ENCODE data around the gene FRMD4A.

The FRMD4A gene

GRCh38 chr10:14004536-14004935, 326.2 kb downstream of the FRMD4A start:
- no peak for DNase-seq

DNA sequence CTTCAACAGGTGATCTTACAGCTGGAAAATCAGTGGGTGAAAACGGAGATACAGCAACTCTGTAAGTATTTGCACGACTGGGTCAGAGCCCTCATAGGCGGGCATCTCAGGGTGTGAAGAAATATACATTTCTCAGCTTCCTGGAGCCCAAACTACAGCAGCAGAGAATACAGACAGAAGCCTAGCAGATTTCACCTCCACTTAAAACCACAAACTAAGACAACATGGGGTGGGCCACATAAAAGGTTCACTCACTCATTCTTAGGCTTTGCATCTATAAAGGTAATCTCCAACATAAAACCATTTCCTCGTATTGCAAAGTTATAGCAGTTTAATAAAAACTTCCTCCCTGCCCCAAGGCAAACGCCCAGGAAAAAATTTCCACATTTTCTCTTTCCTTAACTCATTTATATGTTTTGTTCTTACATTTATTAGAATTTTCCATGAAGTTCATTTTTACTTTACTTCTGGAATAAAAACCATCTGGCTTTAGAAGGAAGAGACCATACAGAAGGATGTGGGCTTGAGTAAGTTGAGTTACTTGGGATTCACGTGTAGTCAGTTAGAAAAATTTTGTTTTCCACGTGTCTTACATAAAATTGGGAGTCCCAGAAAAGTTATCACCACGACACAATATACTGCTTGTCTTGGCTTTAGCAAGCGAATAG, 327.1 kb downstream of the FRMD4A start:
- DNase-seq = no peak

- no peak for DNase-seq
Observed at GRCh38 chr10:14001298-14002040, 329.3 kb downstream of the FRMD4A start.

- DNase-seq = no peak
Observed at GRCh38 chr10:13998163-13998835, 332.4 kb downstream of the FRMD4A start.

GRCh38 chr10:13997650-13998049, 333.1 kb downstream of the FRMD4A start:
- no peak for DNase-seq

GRCh38 chr10:13994932-13995331, 335.8 kb downstream of the FRMD4A start:
- DNase-seq = no peak

GRCh38 chr10:13993673-13994089, 337.0 kb downstream of the FRMD4A start:
- no peak for DNase-seq

DNA sequence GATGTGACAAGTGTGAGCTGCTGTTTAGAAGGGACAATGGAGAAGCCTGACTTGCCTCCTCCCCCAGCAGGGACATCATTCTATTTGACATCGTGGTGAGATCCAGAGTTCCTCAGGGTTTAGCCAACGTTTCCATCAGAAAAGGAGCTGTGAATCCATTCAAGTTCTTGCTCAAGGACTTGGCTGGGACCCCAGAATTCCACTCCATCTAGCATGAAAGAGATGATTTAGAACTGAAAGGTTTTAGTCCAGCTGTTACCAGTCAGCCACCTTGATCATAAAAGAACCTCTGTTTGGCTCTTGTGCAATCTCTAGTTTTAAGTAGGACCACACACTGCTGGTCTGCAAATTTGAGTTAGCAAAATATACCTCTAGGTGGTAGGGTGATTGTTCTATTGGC, 337.6 kb downstream of the FRMD4A start:
- no peak for DNase-seq

- DNase-seq = no peak
Observed at GRCh38 chr10:13991353-13991752, 339.4 kb downstream of the FRMD4A start.

- no peak for DNase-seq
Observed at GRCh38 chr10:13990946-13991345, 339.8 kb downstream of the FRMD4A start.

DNA sequence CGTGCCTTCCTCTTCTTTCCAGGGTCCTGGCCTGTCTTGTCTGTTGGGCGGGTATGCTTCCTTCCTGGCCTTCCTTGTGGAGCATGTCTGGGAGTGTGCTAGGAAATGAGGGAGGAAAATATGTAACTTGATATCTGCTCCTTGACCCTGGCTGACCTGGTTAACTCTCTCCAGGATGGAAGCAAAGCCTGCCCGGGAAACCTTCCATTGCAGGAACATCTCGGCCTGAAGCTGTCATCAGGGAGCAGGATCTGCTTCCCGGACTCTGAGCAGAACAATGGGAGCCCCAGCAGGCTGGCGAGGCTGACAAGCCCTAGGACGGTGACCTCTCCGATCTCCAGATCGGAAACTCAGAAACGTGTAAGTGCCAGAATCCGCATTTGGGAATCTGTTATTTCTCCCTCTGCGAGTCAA, 340.3 kb downstream of the FRMD4A start:
- DNase-seq = no peak

- no peak for DNase-seq
Observed at GRCh38 chr10:13989616-13990015, 341.1 kb downstream of the FRMD4A start.

- DNase-seq = no peak
Observed at GRCh38 chr10:13987446-13987845, 343.3 kb downstream of the FRMD4A start.

GRCh38 chr10:13984647-13985155, 346.0 kb downstream of the FRMD4A start:
- DNase-seq = no peak

- no peak for DNase-seq
Observed at GRCh38 chr10:13983035-13983434, 347.7 kb downstream of the FRMD4A start.

- no peak for DNase-seq
Observed at GRCh38 chr10:13978533-13979115, 352.1 kb downstream of the FRMD4A start.

DNA sequence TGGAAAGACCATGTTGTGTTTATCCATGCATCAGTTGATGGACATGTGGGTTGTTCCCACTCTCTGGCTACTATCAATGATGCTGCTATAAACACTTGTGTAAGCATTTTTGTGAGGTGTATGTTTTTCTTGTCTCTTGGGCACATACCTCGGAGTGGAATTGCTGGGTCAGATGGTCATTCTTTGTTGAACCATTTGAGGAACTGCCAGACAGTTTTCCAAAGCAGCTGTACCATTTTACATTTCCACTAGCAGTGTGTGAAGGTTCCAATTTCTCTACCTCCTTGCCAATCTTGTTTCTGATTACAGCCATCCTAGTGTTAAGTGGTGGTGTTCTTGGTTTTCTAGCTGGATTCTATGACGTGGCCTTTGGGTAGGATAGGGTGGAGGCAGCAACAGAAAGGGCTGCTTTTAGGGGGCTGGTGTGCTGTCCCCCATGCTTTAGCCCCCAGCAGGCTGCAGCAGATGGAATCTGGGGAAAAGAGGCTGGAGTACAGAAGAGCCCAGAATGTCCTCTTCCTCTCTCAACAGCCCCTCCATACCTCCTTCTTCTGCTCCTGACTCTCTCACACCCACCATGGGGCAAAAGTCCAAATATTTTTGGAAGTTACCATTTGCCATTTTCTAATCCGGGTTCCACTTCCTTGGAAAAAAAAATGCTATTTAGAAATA, 352.7 kb downstream of the FRMD4A start:
- no peak for DNase-seq

GRCh38 chr10:13973742-13974141, 357.0 kb downstream of the FRMD4A start:
- DNase-seq = no peak

- no peak for DNase-seq
Observed at GRCh38 chr10:13972609-13973008, 358.1 kb downstream of the FRMD4A start.

- no peak for DNase-seq
Observed at GRCh38 chr10:13971601-13972475, 358.9 kb downstream of the FRMD4A start.

DNA sequence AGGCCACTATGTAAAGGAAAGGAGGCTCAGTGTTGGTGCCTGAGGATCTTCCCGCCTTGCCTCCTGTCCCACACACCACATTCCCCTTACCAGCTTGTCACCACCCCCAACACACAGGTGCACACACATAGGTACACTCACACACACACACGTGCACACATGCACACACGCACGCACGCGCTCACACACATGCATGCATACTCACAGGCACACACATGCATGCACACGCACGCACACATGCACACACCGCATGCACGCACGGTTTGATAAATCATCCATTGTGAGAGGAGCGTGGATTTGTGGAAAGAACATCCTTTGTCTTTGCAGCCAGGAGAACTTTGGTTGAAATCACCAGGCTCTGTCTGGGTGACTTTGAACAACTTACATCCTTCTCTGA, 359.8 kb downstream of the FRMD4A start:
- DNase-seq = no peak

Measured in NCI-H1092 (cell line).